Measurements from ENCODE around the gene UTP14C.
"Not testable (repeated sequence)": the region's sequence is repeated elsewhere in the genome, so short reads cannot be mapped to it uniquely, and the experiment has no call there.

Gene UTP14C

DNA sequence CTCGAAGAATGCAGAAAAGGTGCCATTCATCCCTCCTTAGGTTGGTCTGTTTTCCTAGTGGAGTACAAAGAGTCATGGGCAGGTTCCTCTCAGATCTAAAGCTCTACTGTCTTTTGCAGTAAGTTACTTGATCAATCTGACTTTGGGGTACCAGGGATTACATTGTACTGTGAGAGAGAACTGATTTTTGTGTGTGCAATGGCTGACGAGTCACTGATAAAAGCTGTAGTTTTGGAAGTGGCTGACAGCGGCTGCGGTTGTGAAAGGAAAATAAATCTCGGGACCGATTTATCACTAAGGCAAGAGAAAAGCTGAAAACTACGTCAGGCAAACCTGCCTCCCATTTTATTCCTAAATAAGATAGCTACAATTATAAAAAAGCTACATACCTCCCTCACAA is 26.9 kb downstream of the UTP14C start:
- FAIRE-seq: no peak

DNA sequence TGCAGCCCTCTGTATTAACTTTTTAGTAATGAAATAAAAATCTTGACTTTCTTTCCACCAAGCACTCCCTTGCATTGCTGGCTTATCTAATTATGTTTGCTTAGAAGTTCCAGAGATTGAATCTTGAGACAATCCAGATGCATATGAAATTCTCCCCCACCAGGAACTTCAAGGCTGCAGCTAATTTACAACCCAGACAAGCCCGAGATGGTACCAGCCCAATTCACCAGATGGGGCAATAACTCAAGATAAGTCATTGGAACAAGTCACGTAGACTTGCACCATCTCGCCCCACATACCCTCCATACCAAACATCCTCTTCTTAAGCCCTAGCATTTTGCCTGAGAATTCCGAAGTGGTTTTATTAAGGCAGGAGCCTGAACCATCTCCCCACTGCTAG is 29.0 kb downstream of the UTP14C start:
- no peak for FAIRE-seq

DNA sequence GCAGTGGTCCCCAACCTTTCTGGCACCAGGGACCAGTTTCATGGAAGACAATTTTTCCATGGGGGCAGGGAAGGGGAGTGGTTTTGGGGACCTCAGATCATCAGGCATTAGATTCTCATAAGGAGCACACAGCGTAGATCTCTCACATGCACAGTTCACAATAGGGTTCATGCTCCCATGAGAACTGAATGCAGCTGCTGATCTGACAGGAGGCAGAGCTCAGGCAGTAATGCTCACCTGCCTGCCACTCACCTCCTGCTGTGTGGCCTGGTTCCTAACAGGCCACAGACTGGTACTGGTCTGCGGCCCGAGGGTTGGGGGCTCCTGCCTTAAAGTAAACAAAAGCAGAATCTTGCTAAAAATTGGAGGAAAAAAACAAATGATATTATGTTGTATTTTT is 36.6 kb downstream of the UTP14C start:
- not testable (repeated sequence) for FAIRE-seq

DNA sequence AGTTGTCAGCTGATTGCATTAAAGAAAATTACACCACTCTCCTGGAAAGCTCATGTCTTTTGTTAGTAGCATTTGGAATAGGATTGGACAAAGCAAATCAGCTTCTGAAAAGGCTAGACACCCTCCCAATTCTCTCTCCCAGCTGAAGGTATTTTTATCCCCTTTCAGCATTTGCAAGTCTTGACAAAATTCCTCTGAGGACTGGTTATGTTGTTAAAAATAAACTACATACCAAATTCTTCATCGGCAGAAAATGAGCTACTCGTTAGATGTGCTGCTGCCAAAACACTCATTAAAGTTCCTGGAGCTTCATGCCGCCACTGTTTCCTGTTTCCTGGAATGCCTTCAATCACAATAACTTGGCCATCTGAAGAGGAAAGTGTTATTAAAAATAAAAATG is 37.1 kb downstream of the UTP14C start:
- no peak for FAIRE-seq

DNA sequence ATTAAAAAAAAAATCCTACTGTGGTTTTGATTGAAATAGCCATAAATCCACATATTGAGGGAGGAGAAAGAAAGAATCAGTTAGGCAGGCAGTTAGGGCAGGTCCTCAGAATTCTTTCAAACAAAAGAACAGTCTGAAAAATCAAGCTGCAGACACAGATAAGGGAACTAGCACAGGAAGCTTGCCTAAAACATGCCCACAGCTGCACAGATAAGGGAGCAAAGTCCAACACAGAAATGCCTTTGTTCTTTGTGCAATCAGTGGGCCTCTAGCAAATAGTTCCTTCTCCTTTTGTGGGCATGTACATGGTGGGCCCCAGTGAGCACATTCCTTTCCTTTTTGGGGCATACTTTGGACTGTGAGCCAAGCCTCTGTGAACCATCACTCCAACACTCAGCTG is 42.7 kb downstream of the UTP14C start:
- no peak for FAIRE-seq

DNA sequence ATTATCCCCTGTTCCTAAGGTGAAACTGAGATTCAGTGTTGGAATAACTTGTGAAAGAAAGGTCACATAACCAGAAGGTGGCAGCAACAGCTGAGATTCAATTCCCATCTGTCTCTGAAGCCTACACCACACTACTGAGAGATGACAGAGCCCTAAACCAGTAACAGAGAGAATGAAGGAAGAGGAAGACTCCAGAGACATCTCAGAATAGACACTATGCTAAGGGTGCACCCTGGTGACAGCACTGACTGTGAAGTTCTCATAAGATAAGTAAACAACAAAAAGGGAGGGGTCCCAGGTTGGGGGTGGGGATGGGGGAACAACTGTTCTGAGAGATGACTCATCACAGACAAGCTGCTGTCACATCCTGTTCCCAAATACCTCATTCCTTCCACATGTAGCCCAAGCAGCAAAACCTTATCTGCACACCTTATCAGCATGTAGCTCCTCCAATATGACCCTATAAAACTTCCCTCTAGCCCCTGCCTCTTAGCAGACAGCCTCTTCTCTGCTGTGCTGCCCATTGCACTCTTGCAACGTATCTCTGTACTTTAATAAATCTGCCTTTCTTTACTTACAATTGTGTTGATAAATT is 46.5 kb downstream of the UTP14C start:
- no peak for FAIRE-seq

Measured in TTC549 (cell line).